OCI-LY1 (cell line): ENCODE results near the gene MGAT5B.

Experiments used
- H2AFZ ChIP-seq: fragments of 200-600 bp; sonication (generic), shearing (Covaris generic); 2 replicates; pipeline ENCODE4 v1.6.0; 2014; ENCODE audit warnings: antibody characterized with exemption, mild to moderate bottlenecking, low read length
- H3F3A ChIP-seq: fragments of 200-600 bp; sonication (generic), shearing (Covaris generic); 2 replicates; pipeline ENCODE4 v1.6.0; 2014; ENCODE audit warnings: mild to moderate bottlenecking, antibody characterized with exemption, low read length, moderate library complexity; ENCODE audit not compliant: insufficient read depth
- H3K27ac ChIP-seq: fragments of 200-600 bp; sonication (generic); 2 replicates; pipeline ENCODE4 v1.5.1; 2014; ENCODE audit warnings: low read length, mixed run types, mild to moderate bottlenecking, low read depth; ENCODE audit not compliant: poor library complexity, severe bottlenecking
- H3K27me3 ChIP-seq: fragments of 200-600 bp; sonication (generic); 2 replicates; pipeline ENCODE4 v1.6.0; 2014; ENCODE audit warnings: antibody characterized with exemption, mild to moderate bottlenecking, low read length, moderate library complexity; ENCODE audit not compliant: insufficient read depth
- H3K36me3 ChIP-seq: fragments of 200-600 bp; sonication (generic); 2 replicates; pipeline ENCODE4 v1.6.1; 2014; ENCODE audit warnings: mild to moderate bottlenecking, antibody characterized with exemption, low read length, moderate library complexity, mixed read lengths; ENCODE audit not compliant: insufficient read depth
- H3K4me1 ChIP-seq: fragments of 200-600 bp; sonication (generic); 2 replicates; pipeline ENCODE4 v1.5.1; 2014; ENCODE audit warnings: mild to moderate bottlenecking, low read length, moderate library complexity; ENCODE audit not compliant: insufficient read depth, severe bottlenecking
- H3K4me2 ChIP-seq: fragments of 200-600 bp; sonication (generic), shearing (Covaris generic); 2 replicates; pipeline ENCODE4 v1.6.1; 2014; ENCODE audit warnings: low read length
- H3K4me3 ChIP-seq: fragments of 200-600 bp; sonication (generic); 2 replicates; pipeline ENCODE4 v1.5.1; 2014; ENCODE audit warnings: low read length, low read depth, mild to moderate bottlenecking, mixed read lengths; ENCODE audit not compliant: poor library complexity, severe bottlenecking
- H3K79me2 ChIP-seq: fragments of 200-600 bp; shearing (Covaris generic); 2 replicates; pipeline ENCODE4 v1.6.1; 2016; ENCODE audit warnings: mixed run types, low read length, mixed read lengths; ENCODE audit not compliant: insufficient read depth
- H3K9ac ChIP-seq: fragments of 200-600 bp; sonication (generic), shearing (Covaris generic); 2 replicates; pipeline ENCODE4 v1.6.1; 2014; ENCODE audit warnings: mild to moderate bottlenecking, low read length, mixed read lengths
- H3K9me2 ChIP-seq: fragments of 200-600 bp; sonication (generic), shearing (Covaris generic); 2 replicates; pipeline ENCODE4 v1.6.1; 2014; ENCODE audit warnings: low read depth, mild to moderate bottlenecking, low read length, mixed read lengths
- H3K9me3 ChIP-seq: fragments of 200-600 bp; shearing (Covaris generic); 2 replicates; pipeline ENCODE4 v1.6.1; 2014; ENCODE audit warnings: low read length, mixed read lengths
- H4K20me1 ChIP-seq: fragments of 200-600 bp; sonication (generic), shearing (Covaris generic); 2 replicates; pipeline ENCODE4 v1.6.0; 2016; ENCODE audit warnings: mild to moderate bottlenecking, low read length; ENCODE audit not compliant: insufficient read depth
- CTCF ChIP-seq: fragments of 200-600 bp; sonication (generic), shearing (Covaris generic); IDR thresholded peaks from 2 replicates; pipeline ENCODE4 v1.5.1; 2017; ENCODE audit warnings: mild to moderate bottlenecking, antibody characterized with exemption, low read length, moderate library complexity, mixed read lengths
- EZH2 ChIP-seq: fragments of 200-600 bp; sonication (generic), shearing (Covaris generic); IDR thresholded peaks from 2 replicates; pipeline ENCODE4 v1.8.0; 2017; ENCODE audit warnings: borderline replicate concordance, mixed run types, mild to moderate bottlenecking, antibody characterized with exemption, low read length, moderate library complexity, mixed read lengths

Gene MGAT5B

GRCh38 chr17:76827736-76828135 is 40.5 kb upstream of the MGAT5B start:
- TF ChIP-seq EZH2 (no peak), CTCF (no peak)
- Histone ChIP-seq H3K27ac (no peak overlapping the region), H3K36me3 (no peaks in the 10 kb centered on the region), H3K9me3 (no peaks in the 10 kb centered on the region), H3K4me3 (no peak overlapping the region), H3F3A (no peaks in the 10 kb centered on the region), H3K4me2 (no peak overlapping the region), H3K27me3 (peaks cover 11% of the 10 kb centered on the region; the same call in 1 of the 2 replicates), H3K9me2 (no peaks in the 10 kb centered on the region), H3K9ac (no peak overlapping the region), H4K20me1 (no peaks in the 10 kb centered on the region), H2AFZ (no peak overlapping the region), H3K79me2 (no peaks in the 10 kb centered on the region), H3K4me1 (no peaks in the 10 kb centered on the region)

GRCh38 chr17:76830987-76831715 is 37.1 kb upstream of the MGAT5B start:
- H3K36me3 ChIP-seq: no peaks in the 10 kb centered on the region
- no peak for TF ChIP-seq CTCF
- no peak for TF ChIP-seq EZH2
- H4K20me1 ChIP-seq: no peaks in the 10 kb centered on the region
- H3K4me1 ChIP-seq: no peaks in the 10 kb centered on the region
- peaks cover 7% of the 10 kb centered on the region; the same call in 1 of the 2 replicates for H3K27me3 ChIP-seq
- no peaks in the 10 kb centered on the region for H3K9me2 ChIP-seq
- H3K4me3 ChIP-seq: no peak overlapping the region
- no peak overlapping the region for H2AFZ ChIP-seq
- H3F3A ChIP-seq: no peaks in the 10 kb centered on the region
- H3K9ac ChIP-seq: no peak overlapping the region
- H3K4me2 ChIP-seq: no peak overlapping the region
- H3K9me3 ChIP-seq: no peaks in the 10 kb centered on the region
- H3K27ac ChIP-seq: no peak overlapping the region
- H3K79me2 ChIP-seq: no peaks in the 10 kb centered on the region

GRCh38 chr17:76833034-76833644 is 35.1 kb upstream of the MGAT5B start:
- H3K4me1 ChIP-seq: no peaks in the 10 kb centered on the region
- H3K9me3 ChIP-seq: no peaks in the 10 kb centered on the region
- H3K9ac ChIP-seq: no peak overlapping the region
- H4K20me1 ChIP-seq: no peaks in the 10 kb centered on the region
- H3K27me3 ChIP-seq: 0 out of 2 replicates have a peak, but pooled peaks cover 3% of the 10 kb centered on the region
- no peak overlapping the region for H2AFZ ChIP-seq
- H3F3A ChIP-seq: no peaks in the 10 kb centered on the region
- H3K4me3 ChIP-seq: no peak overlapping the region
- no peaks in the 10 kb centered on the region for H3K36me3 ChIP-seq
- no peak for TF ChIP-seq EZH2
- TF ChIP-seq CTCF: no peak
- H3K79me2 ChIP-seq: no peaks in the 10 kb centered on the region
- no peak overlapping the region for H3K4me2 ChIP-seq
- no peak overlapping the region for H3K27ac ChIP-seq
- H3K9me2 ChIP-seq: no peaks in the 10 kb centered on the region
